Upper lobe of left lung (tissue), 4 donors: ENCODE measurements around the gene GPC5.

Source experiments
- CTCF ChIP-seq, 6 experiments: fragments of 450-650 bp in 4 of 6; fragments of 200-600 bp in 2 of 6; sonication (generic) in 2 of 6; IDR thresholded peaks; one replicate each; pipeline ENCODE4 v1.5.1; 2016 to 2019; ENCODE audit warnings: antibody characterized with exemption in 6 of 6
- POLR2AphosphoS5 ChIP-seq, 2 donors: sonication (generic); formaldehyde crosslinking; IDR thresholded peaks; one replicate each; pipeline ENCODE4 v1.5.1; 2017; ENCODE audit warnings: antibody characterized with exemption in 2 of 2

- TF ChIP-seq CTCF (IDR thresholded peaks at IDR 0.05) = no peak
- no peak for TF ChIP-seq POLR2AphosphoS5 (IDR thresholded peaks at IDR 0.05)
Measured at GRCh38 chr13:91667486-91667885, 269.1 kb downstream of the GPC5 start.
